ENCODE results near the gene ANKRD44. TPM values are rescaled to one million over a fixed set of nuclear protein-coding genes. Genes with fewer than 3 reads are reported as not detected.
A peak's percentile ranks its signal among the peaks of the same experiment; 100 is the strongest.
"Not testable (repeated sequence)": the region's sequence is repeated elsewhere in the genome, so short reads cannot be mapped to it uniquely, and the experiment has no call there.

Gene ANKRD44
- total and polyA plus RNA-seq, 12 donors = 1.1 to 20.1 (median 6.9) TPM

- Histone ChIP-seq H3K4me1 (peaks cover 0 to 7% (median 0%) of the 10 kb centered on the region in 9 donors), H3K9me3 (no peaks in the 10 kb centered on the region), H3K36me3 (peaks cover 0 to 59% (median 0%) of the 10 kb centered on the region in 9 donors), H3K27me3 (no peaks in the 10 kb centered on the region), H3K4me3 (no peak overlapping the region), H3K27ac (peak overlapping the region in 2 of 10 donors; percentile 10 to 49)
- WGBS, 2 donors = 20 to 25% methylated on average over 5 of the region's 5 CpGs
- ATAC-seq = peak in 7 of 8 donors; percentile 76 to 82 (median 76)
- DNase-seq = peak in 1 of 2 donors; percentile 32
- intact Hi-C loops (cut with DNase I) = loop anchor here in 9 of 10 donors (1.0 to 10.0 kb wide), 13 partner anchors 87 to 367 kb away; partner anchors contain the start of genes ANKRD44 (in 3 of the 9) and PGAP1 (in 1 of the 9)
- peak; percentile 65 to 90 (median 83) for TF ChIP-seq CTCF (IDR thresholded peaks at IDR 0.05)
Observed at GRCh38 chr2:197011801-197012641, 298.6 kb downstream of the ANKRD44 start.

GRCh38 chr2:197011021-197011417, 299.6 kb downstream of the ANKRD44 start:
- intact Hi-C loops (cut with DNase I) = loop anchor here in 9 of 10 donors (5.0 to 10.0 kb wide), 10 partner anchors 86 to 366 kb away; partner anchors contain the start of genes ANKRD44 (in 1 of the 9) and PGAP1 (in 1 of the 9)
- H3K27me3 ChIP-seq = no peaks in the 10 kb centered on the region
- 84 to 88% methylated on average over 2 of the region's 2 CpGs for WGBS, 2 donors
- peaks cover 0 to 7% (median 0%) of the 10 kb centered on the region in 9 donors for H3K4me1 ChIP-seq
- no peak for ATAC-seq
- H3K27ac ChIP-seq = no peak overlapping the region
- H3K4me3 ChIP-seq = no peak overlapping the region
- DNase-seq = no peak
- TF ChIP-seq CTCF (IDR thresholded peaks at IDR 0.05) = no peak
- H3K9me3 ChIP-seq = no peaks in the 10 kb centered on the region
- H3K36me3 ChIP-seq = peaks cover 0 to 62% (median 0%) of the 10 kb centered on the region in 9 donors

- no peaks in the 10 kb centered on the region for H3K27me3 ChIP-seq
- H3K4me3 ChIP-seq = no peak overlapping the region
- peaks cover 0 to 67% (median 0%) of the 10 kb centered on the region in 9 donors for H3K36me3 ChIP-seq
- no peak for TF ChIP-seq CTCF (IDR thresholded peaks at IDR 0.05)
- DNase-seq = no peak
- no peak overlapping the region for H3K27ac ChIP-seq
- H3K9me3 ChIP-seq = no peaks in the 10 kb centered on the region
- intact Hi-C loops (cut with DNase I) = loop anchor here in 9 of 10 donors (5.0 to 10.0 kb wide), 10 partner anchors 86 to 367 kb away; partner anchors contain the start of genes ANKRD44 (in 1 of the 9) and PGAP1 (in 1 of the 9)
- H3K4me1 ChIP-seq = peaks cover 0 to 7% (median 0%) of the 10 kb centered on the region in 9 donors
- 84 to 87% methylated on average over 22 to 23 of the region's 23 CpGs for WGBS, 2 donors
- no peak for ATAC-seq
Observed at GRCh38 chr2:197010200-197011020, 300.2 kb downstream of the ANKRD44 start.

GRCh38 chr2:197008741-197009341, 301.7 kb downstream of the ANKRD44 start:
- not testable (repeated sequence) for H3K4me3 ChIP-seq, H3K4me1 ChIP-seq, H3K27ac ChIP-seq, H3K9me3 ChIP-seq, DNase-seq, H3K27me3 ChIP-seq, ATAC-seq
- peaks cover 0 to 71% (median 0%) of the 10 kb centered on the region in 9 donors for H3K36me3 ChIP-seq
- intact Hi-C loops (cut with DNase I) = loop anchor here in 2 of 10 donors (5.0 to 10.0 kb wide), 2 partner anchors 306 to 368 kb away; partner anchors contain the start of gene ANKRD44 (in 1 of the 2)
- 93 to 95% methylated on average over 13 of the region's 13 CpGs for WGBS, 2 donors
